Stimulated activated CD8-positive, alpha-beta memory T cell treated with anti-CD3 and anti-CD28 coated beads, Interleukin-4, amount 100 ng/mL, for 24 hours (primary cell): ENCODE measurements around the gene STK11.
"Not testable (repeated sequence)": the region's sequence is repeated elsewhere in the genome, so short reads cannot be mapped to it uniquely, and the experiment has no call there.

Experiments
- DNase-seq: peaks from one replicate; pipeline ENCODE4 v3.0.0-alpha.2; 2020; ENCODE audit warnings: low read depth

STK11 gene

GRCh38 chr19:1169411-1169791 is 36.2 kb upstream of the STK11 start:
- DNase-seq, result no peak

GRCh38 chr19:1169921-1170885 is 35.4 kb upstream of the STK11 start:
- DNase-seq, result no peak

- no peak for DNase-seq
These were observed 34.4 kb upstream of the STK11 start for GRCh38 chr19:1170938-1171754.

- no peak for DNase-seq
These were observed 33.7 kb upstream of the STK11 start for GRCh38 chr19:1171755-1172352.

- no peak for DNase-seq
These were observed 33.0 kb upstream of the STK11 start for GRCh38 chr19:1172353-1173158.

- no peak for DNase-seq
These were observed 32.3 kb upstream of the STK11 start for GRCh38 chr19:1173159-1173844.

GRCh38 chr19:1173845-1174809 is 31.5 kb upstream of the STK11 start, which contains the start of gene SBNO2:
Gene SBNO2, minus strand, starts transcription at chr19:1174268. Its CDS starts 19,992 bp downstream, at chr19:1154276.
- DNase-seq, result peak; percentile 84

- DNase-seq, result no peak
These were observed 28.1 kb upstream of the STK11 start for GRCh38 chr19:1177322-1178114.

- no peak for DNase-seq
These were observed 24.0 kb upstream of the STK11 start for GRCh38 chr19:1181606-1182005.

GRCh38 chr19:1182068-1182467 is 23.5 kb upstream of the STK11 start:
- DNase-seq, result no peak

- DNase-seq, result no peak
These were observed 22.9 kb upstream of the STK11 start for GRCh38 chr19:1182727-1183126.

GRCh38 chr19:1183543-1184172 is 21.9 kb upstream of the STK11 start:
- no peak for DNase-seq

- peak; percentile 37 for DNase-seq
These were observed 16.2 kb upstream of the STK11 start for GRCh38 chr19:1189419-1189818.

- no peak for DNase-seq
These were observed 6.0 kb upstream of the STK11 start for GRCh38 chr19:1199531-1199930.

GRCh38 chr19:1200614-1201013 is 5.0 kb upstream of the STK11 start:
- not testable (repeated sequence) for DNase-seq

- DNase-seq, result no peak
These were observed 729 bp downstream of the STK11 start for GRCh38 chr19:1206150-1206863.

- no peak for DNase-seq
These were observed 1.4 kb downstream of the STK11 start for GRCh38 chr19:1206864-1207450.
